Caki2 (cell line): ENCODE data around the gene CYTH4. TPM values are rescaled to one million over a fixed set of nuclear protein-coding genes. Genes with fewer than 3 reads are reported as not detected.

Source experiments
- DNase-seq: peaks from one replicate; pipeline ENCODE4 v3.0.0-alpha.2; 2015; ENCODE audit warnings: low read depth
- in situ Hi-C: cut with HindIII; loops from 2 replicates; pipeline ENCODE4 v1.10.0; 2016; ENCODE audit warnings: low sequenced_read_pairs, low pct_unique_long_range_greater_than_20kb, mixed read lengths
- total RNA-seq: library from RNA; depleted of rRNA; stranded (reverse); fragments of >200 nt; shearing (Covaris generic); gene quantifications from 2 replicates; pipeline ENCODE4 v1.2.3, GENCODE V29; 2014; ENCODE audit warnings: low replicate concordance

The CYTH4 gene
- total RNA-seq, 1 experiment from 2014 or later: 0.98 TPM

GRCh38 chr22:37263966-37264887 is 18.1 kb upstream of the CYTH4 start:
- peak; percentile 25 for DNase-seq
- in situ Hi-C loops: no loop called here

DNA sequence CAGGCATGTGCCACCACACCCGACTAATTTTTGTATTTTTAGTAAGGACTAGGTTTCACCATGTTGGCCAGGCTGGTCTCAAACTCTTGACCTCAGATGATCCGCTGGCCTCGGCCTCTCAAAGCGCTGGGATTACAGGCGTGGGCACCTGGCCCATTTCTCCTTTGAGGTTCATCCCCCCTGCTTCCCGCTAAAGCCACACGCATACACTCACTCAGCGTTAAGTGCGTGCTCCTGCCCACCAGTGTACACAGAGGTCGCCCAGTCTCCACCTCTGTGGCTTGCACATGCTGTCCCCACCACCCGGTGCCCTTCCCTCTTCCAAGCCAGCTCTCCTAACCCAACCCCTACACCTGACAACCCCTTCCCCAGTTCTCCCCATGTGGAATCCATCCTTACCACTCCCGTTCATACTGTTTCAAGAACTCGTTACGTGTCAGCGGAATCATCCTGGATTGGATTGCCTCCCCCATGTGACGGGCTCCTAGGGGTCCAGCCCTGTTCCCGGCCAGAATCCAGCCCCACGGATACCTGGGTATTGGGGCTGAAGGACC is 15.7 kb upstream of the CYTH4 start:
- in situ Hi-C loops: no loop called here
- no peak for DNase-seq

DNA sequence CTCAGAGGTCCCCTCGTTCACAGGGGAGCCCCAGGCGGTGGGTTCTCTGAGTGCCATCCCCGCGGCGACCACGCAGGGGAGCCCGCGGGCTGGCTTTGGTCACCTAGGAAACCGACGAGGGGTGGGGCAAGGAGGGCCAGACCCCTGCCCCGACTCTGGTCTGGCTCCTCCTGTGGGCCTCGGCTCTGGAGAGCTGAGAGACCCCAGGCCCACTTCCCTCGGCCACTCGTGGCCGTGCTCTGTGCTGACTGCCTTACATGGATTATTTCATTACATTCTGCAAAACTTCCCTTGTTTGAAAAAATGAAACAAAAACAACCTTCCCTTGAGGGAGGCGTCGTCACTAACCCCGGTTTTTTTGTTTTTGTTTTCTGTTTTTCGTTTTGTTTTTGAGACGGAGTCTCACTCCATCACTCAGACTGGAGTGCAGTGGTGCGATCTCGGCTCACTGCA is 15.1 kb upstream of the CYTH4 start:
- DNase-seq: peak; percentile 54

GRCh38 chr22:37267661-37268413 is 14.5 kb upstream of the CYTH4 start:
- in situ Hi-C loops: no loop called here
- DNase-seq: no peak

More for the DNA sequence above, 15.1 kb upstream of the CYTH4 start:
- in situ Hi-C loops: no loop called here

GRCh38 chr22:37269936-37270678 is 12.2 kb upstream of the CYTH4 start:
- in situ Hi-C loops: no loop called here

DNA sequence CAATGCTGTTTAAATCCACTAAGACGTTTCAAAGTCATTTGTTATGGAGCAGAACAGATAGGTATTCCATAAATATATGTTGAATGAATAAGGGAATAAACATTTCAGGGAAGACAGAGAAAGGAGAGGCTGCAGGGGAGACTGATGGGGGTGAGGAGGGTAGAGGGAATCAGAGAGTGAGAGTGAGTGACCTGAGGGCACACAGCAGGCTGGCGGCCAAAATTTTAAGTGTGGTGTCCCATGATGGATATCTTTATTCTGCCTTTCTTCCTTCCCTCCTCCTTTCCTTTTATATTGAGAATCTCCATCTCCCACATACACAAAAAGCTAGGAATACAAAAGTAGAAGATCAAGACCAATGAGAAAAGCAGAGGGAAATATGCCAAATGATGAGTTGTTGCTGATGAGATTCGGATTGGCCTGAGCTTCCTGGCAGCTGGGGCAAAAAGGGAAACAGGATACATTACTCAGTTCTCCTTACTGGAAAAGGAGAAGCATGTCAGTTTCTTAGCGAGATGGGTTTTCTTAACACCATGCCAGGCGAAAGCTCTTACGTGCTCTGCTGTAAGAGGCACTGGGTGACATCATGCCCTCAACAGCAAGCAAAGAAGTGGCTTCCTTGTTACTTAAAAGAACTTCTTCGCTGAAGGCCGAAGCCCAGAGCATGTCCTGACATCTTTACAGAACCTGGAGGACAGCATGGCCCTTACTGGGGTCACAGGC is 11.2 kb upstream of the CYTH4 start:
- no peak for DNase-seq
- in situ Hi-C loops: no loop called here

More at GRCh38 chr22:37269936-37270678, 12.2 kb upstream of the CYTH4 start:
- no peak for DNase-seq

DNA sequence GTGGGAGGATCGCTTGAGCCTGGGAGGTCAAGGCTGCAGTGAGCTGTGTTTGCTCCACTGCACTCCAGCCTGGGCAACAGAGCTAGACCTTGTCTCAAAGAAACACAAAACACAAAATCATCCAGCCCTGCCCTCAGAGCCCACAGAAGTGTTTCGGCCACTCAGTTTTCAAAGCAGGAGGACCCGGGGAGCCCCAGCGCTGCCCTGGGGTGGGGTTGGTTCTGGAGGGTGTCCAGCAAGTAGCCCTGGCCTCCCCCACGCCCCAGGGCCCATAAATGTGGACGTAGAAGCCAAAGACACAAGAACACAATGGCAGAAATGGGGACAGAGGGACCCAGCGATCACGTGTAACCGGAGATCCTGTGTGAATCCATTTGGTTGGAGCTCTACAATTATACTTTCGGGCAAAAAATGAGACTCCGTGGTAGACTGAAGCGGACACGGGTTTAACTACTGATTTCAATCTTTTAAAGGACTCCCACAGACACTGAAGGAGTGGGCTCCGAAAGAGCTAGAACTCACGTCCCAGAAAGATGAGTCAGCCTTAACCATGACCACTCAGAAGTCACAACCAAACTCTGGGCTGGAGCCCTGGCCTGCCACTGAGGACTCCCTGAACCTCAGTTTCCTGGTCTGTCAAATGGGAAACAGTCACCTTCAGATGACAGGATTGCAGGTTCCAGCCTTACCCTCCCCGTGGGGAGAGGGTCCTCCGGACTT is 9.0 kb upstream of the CYTH4 start:
- in situ Hi-C loops: no loop called here
- DNase-seq: no peak

- in situ Hi-C loops: no loop called here
- no peak for DNase-seq
These were observed 8.5 kb upstream of the CYTH4 start for GRCh38 chr22:37273846-37274225.

DNA sequence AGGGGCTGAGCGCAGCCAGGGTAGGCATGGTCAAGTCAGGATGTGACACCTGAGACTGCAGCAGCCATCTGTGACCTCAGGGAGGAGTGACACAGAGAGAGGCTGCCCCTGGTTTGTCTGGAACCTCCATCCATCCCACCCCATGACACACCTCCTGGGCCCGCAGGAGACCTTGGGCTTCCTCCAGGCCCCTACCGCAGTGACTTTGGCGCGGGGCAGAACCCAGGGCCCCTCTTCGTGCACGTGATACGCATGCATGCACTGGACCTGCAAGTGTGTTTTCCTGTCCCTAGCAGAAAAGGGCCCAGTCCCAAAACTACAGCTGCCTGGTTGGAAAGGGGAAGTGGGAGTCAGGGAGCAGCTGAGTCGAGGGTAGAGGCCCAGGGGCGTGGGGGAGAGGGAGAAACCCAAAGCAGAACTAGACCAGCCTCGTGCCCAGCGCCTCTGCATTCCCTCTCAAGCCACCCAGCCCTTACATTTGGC is 7.9 kb upstream of the CYTH4 start:
- DNase-seq: no peak
- in situ Hi-C loops: no loop called here

DNA sequence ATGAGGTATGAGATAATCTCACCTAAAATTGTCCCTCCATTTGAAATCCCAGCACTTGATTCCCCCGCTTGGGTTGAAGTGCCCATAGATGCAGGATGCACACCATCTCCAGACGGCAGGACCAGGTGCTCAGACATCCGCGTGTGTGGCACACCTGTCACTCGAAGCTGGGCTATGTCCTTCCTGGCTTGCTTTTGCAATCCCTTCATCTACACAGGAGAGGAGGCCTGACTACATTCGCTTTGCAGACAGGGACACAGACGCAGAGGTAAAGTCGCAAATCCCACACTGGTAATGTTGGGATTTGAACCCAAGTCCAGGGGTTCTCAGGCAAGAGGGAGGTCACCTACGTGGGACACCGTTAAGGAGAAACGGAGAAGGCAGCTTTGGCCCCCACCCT is 7.2 kb upstream of the CYTH4 start:
- in situ Hi-C loops: no loop called here
- no peak for DNase-seq

DNA sequence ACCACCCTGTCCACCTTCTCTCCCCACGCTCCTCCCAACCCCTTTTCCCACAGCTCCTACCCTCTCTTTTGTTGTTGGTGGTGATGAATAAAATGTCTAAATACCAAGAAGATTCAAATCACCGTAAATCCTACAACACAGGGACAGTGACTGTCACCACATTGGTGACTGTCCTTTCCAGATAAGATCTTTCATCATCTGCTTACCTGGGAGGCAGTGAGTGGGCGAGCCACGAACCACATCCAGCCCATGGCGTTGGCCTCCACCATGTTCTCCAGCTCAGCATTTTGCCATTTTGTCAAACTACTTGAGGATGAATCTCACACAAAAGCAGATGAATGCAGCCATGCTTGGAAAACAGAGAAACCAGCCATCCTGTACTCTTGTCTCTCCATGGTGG is 6.7 kb upstream of the CYTH4 start:
- in situ Hi-C loops: no loop called here
- DNase-seq: no peak

DNA sequence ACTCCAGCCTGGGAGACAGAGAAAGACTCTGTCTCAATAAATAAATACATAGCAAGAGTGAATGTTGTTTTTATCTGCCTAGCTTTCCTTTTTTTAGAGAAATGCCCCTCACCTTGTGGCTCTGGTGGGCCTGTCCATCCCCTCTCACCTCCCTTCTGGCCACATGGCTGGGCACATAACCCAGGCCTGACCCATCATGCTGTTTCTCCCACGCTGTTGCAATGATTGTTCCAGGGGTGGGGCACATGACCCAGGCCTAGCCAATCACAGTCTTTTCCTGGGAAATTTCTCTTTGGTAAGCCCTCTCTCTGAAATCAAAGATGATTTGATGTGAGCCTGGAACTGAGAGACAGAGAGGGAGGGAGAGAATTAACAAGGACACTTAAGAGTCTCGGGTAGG is 5.5 kb upstream of the CYTH4 start:
- DNase-seq: no peak
- in situ Hi-C loops: no loop called here

DNA sequence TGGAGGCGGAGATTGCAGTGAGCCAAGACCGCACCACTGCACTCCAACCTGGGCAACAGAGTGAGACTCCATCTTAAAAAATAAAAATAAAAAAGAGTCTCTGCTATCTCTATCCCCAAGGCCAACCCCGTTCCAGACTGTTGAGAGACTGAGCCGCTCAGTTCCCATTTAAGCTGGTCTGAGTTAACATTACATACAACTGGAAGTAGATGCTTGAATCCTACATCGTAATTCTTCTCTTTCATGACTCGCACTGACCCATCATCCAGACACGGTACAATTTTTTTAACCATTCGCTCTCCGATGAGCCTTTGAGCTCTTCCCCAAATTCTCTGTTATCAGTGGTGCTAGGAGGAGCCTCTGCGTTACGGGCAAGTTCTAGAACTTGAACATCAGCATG is 4.9 kb upstream of the CYTH4 start:
- in situ Hi-C loops: no loop called here

DNA sequence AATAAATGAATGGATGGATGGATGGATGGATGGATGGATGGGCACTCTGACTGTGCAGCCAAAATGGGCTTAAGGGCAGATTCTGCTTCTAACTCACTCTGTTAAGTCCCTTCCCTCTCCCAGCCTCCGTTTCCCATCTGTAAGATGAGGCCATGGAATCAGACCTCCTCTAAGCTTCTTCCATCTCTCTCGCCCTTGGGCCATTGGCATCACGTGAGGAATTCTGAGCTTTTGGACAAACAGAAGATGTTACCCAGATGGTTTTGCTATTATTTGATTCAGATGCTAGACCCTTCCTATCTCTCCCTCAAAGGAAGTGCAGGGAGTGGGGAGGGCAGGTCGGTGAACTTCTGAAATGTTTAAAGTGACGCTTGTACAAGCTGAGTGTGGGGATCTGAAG is 4.0 kb upstream of the CYTH4 start:
- no peak for DNase-seq
- in situ Hi-C loops: no loop called here

More for the DNA sequence above, 4.9 kb upstream of the CYTH4 start:
- DNase-seq: no peak

GRCh38 chr22:37279331-37280181 is 2.8 kb upstream of the CYTH4 start:
- DNase-seq: peak; percentile 98
- in situ Hi-C loops: no loop called here

GRCh38 chr22:37280718-37281117 is 1.6 kb upstream of the CYTH4 start:
- in situ Hi-C loops: no loop called here
- DNase-seq: no peak
